HG02840 (cell line): ENCODE data around the gene IL17B.

Experiments
- ATAC-seq: cut with Tn5 transposase; IDR thresholded peaks from one replicate; pipeline ENCODE4 v1.9.1; 2021; ENCODE audit warnings: mild to moderate bottlenecking, moderate library complexity, moderate number of reproducible peaks; ENCODE audit not compliant: unreplicated experiment, low FRiP score

Gene IL17B

GRCh38 chr5:149328177-149328576 is 50.9 kb downstream of the IL17B start:
- ATAC-seq = no peak

GRCh38 chr5:149326611-149327010 is 52.5 kb downstream of the IL17B start:
- ATAC-seq = no peak

- no peak for ATAC-seq
These were observed 53.2 kb downstream of the IL17B start for GRCh38 chr5:149325894-149326293.

GRCh38 chr5:149325166-149325735 is 53.8 kb downstream of the IL17B start:
- ATAC-seq = no peak

- ATAC-seq = no peak
These were observed 54.5 kb downstream of the IL17B start for GRCh38 chr5:149324641-149325040.
